ENCODE results near the gene ACTL8.

DNA sequence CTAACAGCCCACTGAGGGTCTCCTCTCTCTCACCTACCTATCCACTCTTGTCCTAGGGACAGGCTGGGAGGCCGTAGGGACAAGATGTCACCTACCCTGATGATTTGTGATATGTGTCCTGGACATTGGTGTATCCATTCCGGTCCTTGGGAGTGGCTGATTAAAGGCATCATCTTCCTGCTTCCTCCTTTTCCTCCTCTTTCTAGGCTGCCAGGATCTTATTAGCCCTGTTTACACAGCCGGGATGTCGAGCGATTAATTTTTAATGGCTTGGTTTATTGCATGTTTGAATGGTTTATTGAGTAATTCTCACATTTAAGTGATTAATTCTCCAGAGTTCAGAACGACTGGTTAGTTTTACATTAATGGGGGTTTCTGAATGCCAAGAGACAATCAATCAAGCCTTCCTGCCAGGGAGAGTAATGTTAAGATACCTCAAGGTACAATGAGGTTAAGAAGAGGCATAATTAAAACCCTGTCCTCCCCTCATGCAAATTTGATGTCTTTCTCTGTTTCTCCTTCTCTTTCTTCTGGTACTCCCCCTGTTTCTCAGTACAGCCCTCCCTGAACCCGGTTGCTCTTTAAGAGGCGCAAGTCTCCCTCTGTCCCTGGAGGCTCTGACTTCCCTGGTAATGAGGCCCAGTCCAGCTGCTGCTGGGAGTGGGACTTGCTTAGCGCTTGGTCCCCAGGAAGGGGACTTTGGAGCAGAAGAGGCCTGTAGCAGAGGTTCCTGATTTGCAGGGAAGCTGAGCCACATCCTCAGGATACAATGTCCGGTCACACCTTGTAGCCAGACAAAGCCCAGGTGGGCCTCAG, 50.9 kb downstream of the ACTL8 start:
- TF ChIP-seq TAF1 (IDR thresholded peaks at IDR 0.05; ENCODE audit: borderline replicate concordance, low read depth, low read length), result no peak
- no peak for TF ChIP-seq POLR2AphosphoS5 (IDR thresholded peaks at IDR 0.05; ENCODE audit: low read depth, low read length)
- no peak for TF ChIP-seq POLR2A (IDR thresholded peaks at IDR 0.05; ENCODE audit: low read depth, low read length)
